ENCODE data around the gene MVB12B.

GRCh38 chr9:126378761-126379160 lies 52.1 kb downstream of the MVB12B start:
- TF ChIP-seq CTCF (IDR thresholded peaks at IDR 0.05) (no peak), ATF2 (CRISPR knock-in tag; IDR thresholded peaks at IDR 0.05; ENCODE audit: borderline replicate concordance, low read depth) (no peak), CREB1 (CRISPR knock-in tag; IDR thresholded peaks at IDR 0.05) (no peak), ATF6 (CRISPR knock-in tag; IDR thresholded peaks at IDR 0.05) (no peak), JUN (CRISPR knock-in tag; IDR thresholded peaks at IDR 0.05) (no peak), CBFB (CRISPR knock-in tag; IDR thresholded peaks at IDR 0.05; ENCODE audit: low read depth) (no peak), ATF3 (CRISPR knock-in tag; conservative IDR thresholded peaks at IDR 0.05) (no peak), ZNF512 (CRISPR knock-in tag; IDR thresholded peaks at IDR 0.05; ENCODE audit: borderline replicate concordance) (no peak), FOXP1 (CRISPR knock-in tag; IDR thresholded peaks at IDR 0.05; ENCODE audit: borderline replicate concordance) (no peak), ZNF232 (CRISPR knock-in tag; IDR thresholded peaks at IDR 0.05) (no peak), ESRRA (CRISPR knock-in tag; IDR thresholded peaks at IDR 0.05; ENCODE audit: borderline replicate concordance) (no peak)

Measured in WTC11 (cell line).